Upper lobe of left lung (tissue), 6 donors: ENCODE measurements around the gene FDXR. TPM values are rescaled to one million over a fixed set of nuclear protein-coding genes. Genes with fewer than 3 reads are reported as not detected.

Source experiments
- ATAC-seq, 2 donors: fragments of 200-7000 bp; cut with Tn5 transposase; one replicate each; pipeline ENCODE4 v1.9.1; 2022; ENCODE audit warnings: mild to moderate bottlenecking in 2 of 2, moderate library complexity in 2 of 2; ENCODE audit not compliant: low FRiP score in 2 of 2
- DNase-seq, 2 donors: peaks; one replicate each; pipeline ENCODE4 v3.0.0-alpha.2; 2019 to 2020
- H3K27ac ChIP-seq, 4 donors: fragments of 200-600 bp; sonication (generic); one replicate each; pipeline ENCODE4 v1.5.1; 2016 to 2019
- H3K27me3 ChIP-seq, 4 donors: fragments of 200-600 bp; sonication (generic); one replicate each; pipeline ENCODE4 v1.5.1; 2017 to 2019
- H3K36me3 ChIP-seq, 4 donors: fragments of 200-600 bp; sonication (generic); one replicate each; pipeline ENCODE4 v1.5.1; 2016 to 2019
- H3K4me1 ChIP-seq, 4 donors: fragments of 200-600 bp; sonication (generic); one replicate each; pipeline ENCODE4 v1.5.1; 2018 to 2019
- H3K4me3 ChIP-seq, 4 donors: fragments of 200-600 bp; sonication (generic); one replicate each; pipeline ENCODE4 v1.5.1; 2017 to 2019; ENCODE audit warnings: mild to moderate bottlenecking in 2 of 4, moderate library complexity in 1 of 4
- H3K9me3 ChIP-seq, 4 donors: fragments of 200-600 bp; sonication (generic); one replicate each; pipeline ENCODE4 v1.5.1; 2018 to 2019
- CTCF ChIP-seq, 6 experiments: fragments of 450-650 bp in 4 of 6; fragments of 200-600 bp in 2 of 6; sonication (generic) in 2 of 6; IDR thresholded peaks; one replicate each; pipeline ENCODE4 v1.5.1; 2016 to 2019; ENCODE audit warnings: antibody characterized with exemption in 6 of 6
- EP300 ChIP-seq, 4 donors: sonication (generic); formaldehyde crosslinking; IDR thresholded peaks; one replicate each; pipeline ENCODE4 v1.5.1; 2017; ENCODE audit warnings: antibody characterized with exemption in 4 of 4, control low read depth in 2 of 4
- POLR2A ChIP-seq, 4 donors: fragments of 450-650 bp; IDR thresholded peaks; one replicate each; pipeline ENCODE4 v1.5.1; 2016 to 2017; ENCODE audit warnings: antibody characterized with exemption in 4 of 4, mild to moderate bottlenecking in 2 of 4
- POLR2AphosphoS5 ChIP-seq, 2 donors: sonication (generic); formaldehyde crosslinking; IDR thresholded peaks; one replicate each; pipeline ENCODE4 v1.5.1; 2017; ENCODE audit warnings: antibody characterized with exemption in 2 of 2
- WGBS, 2 donors: methylation state at CpG; one replicate each; pipeline ENCODE4 v1.1.5; 2017 to 2018; 5-methylcytosine and 5-hydroxymethylcytosine counted together
- total RNA-seq, 6 donors: library from RNA; depleted of rRNA in 4 of 6; stranded (reverse); fragments of >200 nt in 4 of 6; gene quantifications; one replicate each; pipeline versions ENCODE4 v1.1.0 to v1.2.1, GENCODE V29; 2016 to 2021
- donor health status: DM: no; HTN: no; CAD: no; lungs with moderate emphysema.
- donor health status: DM: no; HTN: yes; CAD: no; lungs with severe emphysema.

Gene FDXR
- total RNA-seq, 6 donors from 2014 or later = 6.8 to 15.1 (median 10.8) TPM

GRCh38 chr17:74822335-74822938 is 50.4 kb downstream of the FDXR start:
- DNase-seq (no peak), ATAC-seq (no peak)
- no peak overlapping the region for H3K4me3 ChIP-seq
- no peak overlapping the region for H3K27ac ChIP-seq
- peaks cover 0 to 37% (median 26%) of the 10 kb centered on the region in 4 donors for H3K36me3 ChIP-seq
- H3K4me1 ChIP-seq = peaks cover 0 to 2% (median 0%) of the 10 kb centered on the region in 4 donors
- no peak for TF ChIP-seq EP300 (IDR thresholded peaks at IDR 0.05)
- no peak for TF ChIP-seq CTCF (IDR thresholded peaks at IDR 0.05)
- WGBS, 2 donors = 76 to 77% methylated on average over 10 to 15 of the region's 15 CpGs
- no peaks in the 10 kb centered on the region for H3K27me3 ChIP-seq
- H3K9me3 ChIP-seq = no peaks in the 10 kb centered on the region

GRCh38 chr17:74821655-74822334 is 51.0 kb downstream of the FDXR start:
- Histone ChIP-seq H3K9me3 (no peaks in the 10 kb centered on the region), H3K27ac (no peak overlapping the region), H3K4me1 (no peaks in the 10 kb centered on the region), H3K4me3 (no peak overlapping the region), H3K27me3 (no peaks in the 10 kb centered on the region), H3K36me3 (peaks cover 0 to 39% (median 27%) of the 10 kb centered on the region in 4 donors)
- WGBS, 2 donors = 79 to 84% methylated on average over 13 of the region's 13 CpGs
- TF ChIP-seq CTCF (IDR thresholded peaks at IDR 0.05) (no peak), POLR2AphosphoS5 (IDR thresholded peaks at IDR 0.05) (no peak), EP300 (IDR thresholded peaks at IDR 0.05) (no peak), POLR2A (IDR thresholded peaks at IDR 0.05) (no peak)
- DNase-seq = no peak
- no peak for ATAC-seq

GRCh38 chr17:74819801-74820436 is 52.9 kb downstream of the FDXR start:
- DNase-seq (no peak), ATAC-seq (no peak)
- H3K36me3 ChIP-seq = peaks cover 0 to 39% (median 27%) of the 10 kb centered on the region in 4 donors
- no peaks in the 10 kb centered on the region for H3K9me3 ChIP-seq
- WGBS, 2 donors = 94 to 98% methylated on average over 7 to 16 of the region's 16 CpGs
- H3K4me1 ChIP-seq = peaks cover 0 to 8% (median 4%) of the 10 kb centered on the region in 4 donors
- no peak overlapping the region for H3K27ac ChIP-seq
- TF ChIP-seq POLR2AphosphoS5 (IDR thresholded peaks at IDR 0.05) = no peak
- TF ChIP-seq POLR2A (IDR thresholded peaks at IDR 0.05) = no peak
- TF ChIP-seq CTCF (IDR thresholded peaks at IDR 0.05) = no peak
- no peak for TF ChIP-seq EP300 (IDR thresholded peaks at IDR 0.05)
- H3K4me3 ChIP-seq = no peak overlapping the region
- H3K27me3 ChIP-seq = no peaks in the 10 kb centered on the region

GRCh38 chr17:74818291-74818938 is 54.4 kb downstream of the FDXR start:
- no peaks in the 10 kb centered on the region for H3K27me3 ChIP-seq
- 94 to 97% methylated on average over 14 to 16 of the region's 16 CpGs for WGBS, 2 donors
- TF ChIP-seq CTCF (IDR thresholded peaks at IDR 0.05) (no peak), POLR2AphosphoS5 (IDR thresholded peaks at IDR 0.05) (no peak), EP300 (IDR thresholded peaks at IDR 0.05) (no peak), POLR2A (IDR thresholded peaks at IDR 0.05) (no peak)
- ATAC-seq (no peak), DNase-seq (no peak)
- no peak overlapping the region for H3K4me3 ChIP-seq
- H3K4me1 ChIP-seq = peaks cover 0 to 19% (median 11%) of the 10 kb centered on the region in 4 donors
- peaks cover 0 to 31% (median 19%) of the 10 kb centered on the region in 4 donors for H3K36me3 ChIP-seq
- H3K27ac ChIP-seq = no peak overlapping the region
- no peaks in the 10 kb centered on the region for H3K9me3 ChIP-seq
